ENCODE data around the gene DEPP1.

Gene DEPP1

DNA sequence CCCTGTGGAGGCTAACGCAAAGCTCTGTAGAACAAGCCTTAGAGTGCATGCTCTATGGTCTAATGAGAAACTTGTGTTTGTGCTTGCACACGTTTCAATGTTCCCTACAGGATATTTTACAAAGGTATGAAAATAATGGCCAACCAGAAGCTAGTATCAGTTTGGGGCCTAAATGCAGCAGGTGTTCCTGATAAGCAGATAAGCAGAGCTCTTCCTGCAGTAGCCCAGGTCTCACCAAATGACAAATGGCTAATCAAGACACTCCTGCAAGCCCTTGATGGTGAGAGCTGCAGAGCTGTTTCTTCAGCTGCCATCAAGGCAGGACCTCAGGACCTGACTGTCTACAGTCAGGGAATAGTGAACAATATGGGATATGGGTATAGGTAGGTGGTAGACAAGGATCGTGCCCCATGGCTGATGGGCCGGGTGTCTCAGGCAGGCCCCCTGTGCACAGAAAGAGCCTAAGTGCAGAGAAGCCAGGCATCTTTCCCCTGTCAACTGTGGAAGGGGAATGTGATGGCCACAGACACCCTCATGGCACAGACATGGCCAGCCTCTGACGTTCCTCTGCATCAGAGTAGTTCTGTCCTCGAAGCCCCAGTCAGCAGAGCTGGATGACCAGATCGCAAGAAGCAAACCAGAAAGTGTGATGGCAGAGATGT lies 42.2 kb downstream of the DEPP1 start:
- Histone ChIP-seq H3K4me1 (no peaks in the 10 kb centered on the region), H3K9me3 (no peaks in the 10 kb centered on the region), H3K36me3 (replicated peaks) (no peaks in the 10 kb centered on the region), H3K4me3 (no peak overlapping the region), H3K27me3 (ENCODE audit: low read depth) (no peaks in the 10 kb centered on the region)
- no peak for DNase-seq (ENCODE audit: low spot score in 2 of 2)
- in situ Hi-C loops (cut with MboI; ENCODE audit: low sequenced_read_pairs), result no loop called here

- Histone ChIP-seq H3K36me3 (replicated peaks) (no peaks in the 10 kb centered on the region), H3K4me3 (no peak overlapping the region), H3K27me3 (ENCODE audit: low read depth) (no peaks in the 10 kb centered on the region), H3K9me3 (no peaks in the 10 kb centered on the region), H3K4me1 (no peaks in the 10 kb centered on the region)
- no peak for DNase-seq (ENCODE audit: low spot score in 2 of 2)
- in situ Hi-C loops (cut with MboI; ENCODE audit: low sequenced_read_pairs), result no loop called here
Measured at GRCh38 chr10:44935966-44936295, 42.7 kb downstream of the DEPP1 start.

GRCh38 chr10:44935201-44935965 lies 43.2 kb downstream of the DEPP1 start:
- in situ Hi-C loops (cut with MboI; ENCODE audit: low sequenced_read_pairs), result no loop called here
- no peak overlapping the region for H3K4me3 ChIP-seq
- H3K9me3 ChIP-seq, result no peaks in the 10 kb centered on the region
- no peaks in the 10 kb centered on the region for H3K27me3 ChIP-seq (ENCODE audit: low read depth)
- H3K36me3 ChIP-seq (replicated peaks), result no peaks in the 10 kb centered on the region
- H3K4me1 ChIP-seq, result no peaks in the 10 kb centered on the region
- DNase-seq (ENCODE audit: low spot score in 2 of 2), result no peak

DNA sequence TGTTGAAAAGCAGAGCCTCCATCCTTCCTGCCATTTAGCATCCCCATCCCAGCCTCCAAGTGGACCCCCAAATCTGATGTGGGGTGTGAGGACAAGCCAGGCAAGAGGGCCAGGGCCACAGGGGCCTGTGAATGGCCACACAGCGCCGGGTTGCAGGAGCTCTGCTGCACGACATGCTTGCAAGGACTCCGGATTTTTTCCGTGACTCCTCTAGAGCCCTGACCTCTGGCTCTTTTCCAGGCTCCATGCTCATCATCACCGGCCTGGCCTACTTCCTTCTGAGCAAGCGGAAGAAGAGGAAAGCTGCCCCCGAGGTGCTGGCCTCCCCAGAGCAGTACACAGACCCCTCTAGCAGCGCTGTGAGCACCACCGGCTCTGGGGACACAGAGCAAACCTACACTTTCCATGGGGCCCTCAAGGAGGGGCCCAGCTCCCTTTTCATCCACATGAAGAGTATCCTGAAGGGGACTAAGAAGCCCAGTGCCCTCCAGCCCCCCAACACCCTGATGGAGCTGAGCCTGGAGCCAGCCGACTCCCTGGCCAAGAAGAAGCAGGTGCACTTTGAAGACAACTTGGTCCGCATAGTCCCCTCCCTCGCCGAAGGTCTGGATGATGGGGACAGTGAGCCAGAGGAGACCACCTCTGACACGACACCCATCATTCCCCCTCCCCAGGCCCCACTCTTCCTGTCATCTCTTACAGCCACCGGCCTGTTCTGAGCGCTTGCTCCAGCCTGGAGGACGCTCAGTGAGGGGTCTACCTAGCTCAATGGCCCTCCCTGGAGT lies 44.0 kb downstream of the DEPP1 start:
- Histone ChIP-seq H3K36me3 (replicated peaks) (no peaks in the 10 kb centered on the region), H3K4me3 (no peak overlapping the region), H3K9me3 (no peaks in the 10 kb centered on the region), H3K27me3 (ENCODE audit: low read depth) (no peaks in the 10 kb centered on the region), H3K4me1 (no peaks in the 10 kb centered on the region)
- in situ Hi-C loops (cut with MboI; ENCODE audit: low sequenced_read_pairs), result no loop called here
- DNase-seq (ENCODE audit: low spot score in 2 of 2), result no peak

- Histone ChIP-seq H3K36me3 (replicated peaks) (no peaks in the 10 kb centered on the region), H3K9me3 (no peaks in the 10 kb centered on the region), H3K27me3 (ENCODE audit: low read depth) (no peaks in the 10 kb centered on the region), H3K4me1 (no peaks in the 10 kb centered on the region), H3K4me3 (no peak overlapping the region)
- no peak for DNase-seq (ENCODE audit: low spot score in 2 of 2)
- in situ Hi-C loops (cut with MboI; ENCODE audit: low sequenced_read_pairs), result no loop called here
Measured at GRCh38 chr10:44933451-44934321, 44.9 kb downstream of the DEPP1 start.

GRCh38 chr10:44932517-44933450 lies 45.8 kb downstream of the DEPP1 start:
- Histone ChIP-seq H3K36me3 (replicated peaks) (no peaks in the 10 kb centered on the region), H3K4me3 (no peak overlapping the region), H3K27me3 (ENCODE audit: low read depth) (no peaks in the 10 kb centered on the region), H3K4me1 (no peaks in the 10 kb centered on the region), H3K9me3 (no peaks in the 10 kb centered on the region)
- in situ Hi-C loops (cut with MboI; ENCODE audit: low sequenced_read_pairs), result no loop called here
- peak; percentile 53 to 94 for DNase-seq (ENCODE audit: low spot score in 2 of 2)

GRCh38 chr10:44931621-44932516 lies 46.7 kb downstream of the DEPP1 start:
- Histone ChIP-seq H3K9me3 (no peaks in the 10 kb centered on the region), H3K4me1 (no peaks in the 10 kb centered on the region), H3K27me3 (ENCODE audit: low read depth) (no peaks in the 10 kb centered on the region), H3K4me3 (no peak overlapping the region), H3K36me3 (replicated peaks) (no peaks in the 10 kb centered on the region)
- in situ Hi-C loops (cut with MboI; ENCODE audit: low sequenced_read_pairs), result no loop called here
- DNase-seq (ENCODE audit: low spot score in 2 of 2), result no peak

GRCh38 chr10:44930904-44931620 lies 47.5 kb downstream of the DEPP1 start:
- no peaks in the 10 kb centered on the region for H3K4me1 ChIP-seq
- no peaks in the 10 kb centered on the region for H3K36me3 ChIP-seq (replicated peaks)
- no peak for DNase-seq (ENCODE audit: low spot score in 2 of 2)
- in situ Hi-C loops (cut with MboI; ENCODE audit: low sequenced_read_pairs), result no loop called here
- no peak overlapping the region for H3K4me3 ChIP-seq
- no peaks in the 10 kb centered on the region for H3K27me3 ChIP-seq (ENCODE audit: low read depth)
- no peaks in the 10 kb centered on the region for H3K9me3 ChIP-seq

- H3K9me3 ChIP-seq, result no peaks in the 10 kb centered on the region
- in situ Hi-C loops (cut with MboI; ENCODE audit: low sequenced_read_pairs), result no loop called here
Measured at GRCh38 chr10:44929356-44930255, 49.0 kb downstream of the DEPP1 start.

DNA sequence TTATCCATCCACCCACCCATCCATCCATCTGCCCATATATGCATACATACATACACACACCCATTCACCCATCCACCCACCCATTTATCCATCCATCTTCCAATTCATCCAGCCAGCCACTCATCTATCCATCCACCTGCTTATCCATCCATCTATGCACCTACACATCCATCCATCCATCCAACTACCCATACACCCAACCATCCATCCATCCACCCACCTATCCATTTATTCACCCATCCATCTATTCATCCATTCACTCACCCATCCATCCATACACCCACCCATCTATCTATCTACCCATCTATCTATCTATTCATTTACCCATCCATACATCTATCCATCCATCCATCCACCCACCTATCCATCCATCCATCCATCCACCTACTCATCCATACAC lies 50.1 kb downstream of the DEPP1 start:
- H3K4me3 ChIP-seq, result no peak overlapping the region
- no peaks in the 10 kb centered on the region for H3K27me3 ChIP-seq (ENCODE audit: low read depth)
- H3K4me1 ChIP-seq, result no peaks in the 10 kb centered on the region
- H3K36me3 ChIP-seq (replicated peaks), result no peaks in the 10 kb centered on the region
- DNase-seq (ENCODE audit: low spot score in 2 of 2), result no peak
- in situ Hi-C loops (cut with MboI; ENCODE audit: low sequenced_read_pairs), result no loop called here
- no peaks in the 10 kb centered on the region for H3K9me3 ChIP-seq

More at GRCh38 chr10:44929356-44930255, 49.0 kb downstream of the DEPP1 start:
- Histone ChIP-seq H3K36me3 (replicated peaks) (no peaks in the 10 kb centered on the region), H3K4me3 (no peak overlapping the region), H3K27me3 (ENCODE audit: low read depth) (no peaks in the 10 kb centered on the region), H3K4me1 (no peaks in the 10 kb centered on the region)
- DNase-seq (ENCODE audit: low spot score in 2 of 2), result no peak

GRCh38 chr10:44927352-44927751 lies 51.3 kb downstream of the DEPP1 start:
- Histone ChIP-seq H3K27me3 (ENCODE audit: low read depth) (no peaks in the 10 kb centered on the region), H3K9me3 (no peaks in the 10 kb centered on the region), H3K4me3 (no peak overlapping the region), H3K36me3 (replicated peaks) (no peaks in the 10 kb centered on the region), H3K4me1 (no peaks in the 10 kb centered on the region)
- DNase-seq (ENCODE audit: low spot score in 2 of 2), result no peak
- in situ Hi-C loops (cut with MboI; ENCODE audit: low sequenced_read_pairs), result no loop called here

Measured in HAP-1 (cell line).